HG03439 (cell line): Measurements from ENCODE around the gene METTL22.

Experiments used
- ATAC-seq: cut with Tn5 transposase; IDR thresholded peaks from one replicate; pipeline ENCODE4 v1.9.1; 2021; ENCODE audit warnings: mild to moderate bottlenecking, moderate library complexity; ENCODE audit not compliant: unreplicated experiment

The METTL22 gene

GRCh38 chr16:8591451-8591850 is 30.0 kb upstream of the METTL22 start:
- ATAC-seq = no peak

- no peak for ATAC-seq
Observed at GRCh38 chr16:8594149-8594666, 27.3 kb upstream of the METTL22 start.

- no peak for ATAC-seq
Observed at GRCh38 chr16:8595783-8596182, 25.7 kb upstream of the METTL22 start.

GRCh38 chr16:8596581-8596980 is 24.9 kb upstream of the METTL22 start:
- ATAC-seq = no peak

- no peak for ATAC-seq
Observed at GRCh38 chr16:8600144-8600775, 21.2 kb upstream of the METTL22 start.

GRCh38 chr16:8605554-8605953 is 15.9 kb upstream of the METTL22 start:
- ATAC-seq = no peak

- ATAC-seq = no peak
Observed at GRCh38 chr16:8607214-8607613, 14.3 kb upstream of the METTL22 start.

GRCh38 chr16:8611122-8611521 is 10.4 kb upstream of the METTL22 start:
- no peak for ATAC-seq

- ATAC-seq = no peak
Observed at GRCh38 chr16:8611886-8612600, 9.5 kb upstream of the METTL22 start.

- ATAC-seq = no peak
Observed at GRCh38 chr16:8614435-8615029, 7.0 kb upstream of the METTL22 start.

GRCh38 chr16:8619671-8620370 is 1.7 kb upstream of the METTL22 start:
- no peak for ATAC-seq

- no peak for ATAC-seq
Observed at GRCh38 chr16:8620535-8620934, 963 bp upstream of the METTL22 start.

GRCh38 chr16:8621222-8621571 is 301 bp upstream of the METTL22 start:
- no peak for ATAC-seq

GRCh38 chr16:8622315-8622656 is 788 bp downstream of the METTL22 start:
- no peak for ATAC-seq

- ATAC-seq = no peak
Observed at GRCh38 chr16:8623634-8624033, 2.1 kb downstream of the METTL22 start.

GRCh38 chr16:8625491-8626087 is 4.1 kb downstream of the METTL22 start:
- no peak for ATAC-seq

- ATAC-seq = no peak
Observed at GRCh38 chr16:8626946-8627345, 5.4 kb downstream of the METTL22 start.

GRCh38 chr16:8627456-8627855 is 6.0 kb downstream of the METTL22 start:
- no peak for ATAC-seq

- no peak for ATAC-seq
Observed at GRCh38 chr16:8628981-8629725, 7.7 kb downstream of the METTL22 start.

- no peak for ATAC-seq
Observed at GRCh38 chr16:8630255-8630953, 8.9 kb downstream of the METTL22 start.
